ENCODE results near the gene FGF19.
"Not testable (repeated sequence)": the region's sequence is repeated elsewhere in the genome, so short reads cannot be mapped to it uniquely, and the experiment has no call there.

The FGF19 gene

DNA sequence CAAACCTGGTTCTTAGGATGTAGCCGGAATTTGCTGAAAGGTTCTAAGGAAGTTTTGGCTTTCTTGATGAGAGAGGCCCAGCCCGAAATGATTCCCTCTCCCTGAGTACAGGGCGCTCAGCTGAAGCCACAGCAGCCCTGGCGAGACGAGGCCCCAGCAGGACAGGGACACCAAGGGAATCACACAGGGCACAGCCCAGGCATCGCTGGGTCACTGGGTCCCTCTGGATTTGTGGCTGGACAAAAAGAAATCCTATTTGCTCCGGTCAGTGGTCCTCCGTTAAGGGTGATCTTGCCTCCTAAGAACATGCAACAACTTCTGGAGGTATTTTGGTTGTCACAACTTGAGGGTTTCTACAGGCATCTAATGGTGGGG, 6.4 kb downstream of the FGF19 start:
- in situ Hi-C loops (cut with HindIII; ENCODE audit: low sequenced_read_pairs) = no loop called here

DNA sequence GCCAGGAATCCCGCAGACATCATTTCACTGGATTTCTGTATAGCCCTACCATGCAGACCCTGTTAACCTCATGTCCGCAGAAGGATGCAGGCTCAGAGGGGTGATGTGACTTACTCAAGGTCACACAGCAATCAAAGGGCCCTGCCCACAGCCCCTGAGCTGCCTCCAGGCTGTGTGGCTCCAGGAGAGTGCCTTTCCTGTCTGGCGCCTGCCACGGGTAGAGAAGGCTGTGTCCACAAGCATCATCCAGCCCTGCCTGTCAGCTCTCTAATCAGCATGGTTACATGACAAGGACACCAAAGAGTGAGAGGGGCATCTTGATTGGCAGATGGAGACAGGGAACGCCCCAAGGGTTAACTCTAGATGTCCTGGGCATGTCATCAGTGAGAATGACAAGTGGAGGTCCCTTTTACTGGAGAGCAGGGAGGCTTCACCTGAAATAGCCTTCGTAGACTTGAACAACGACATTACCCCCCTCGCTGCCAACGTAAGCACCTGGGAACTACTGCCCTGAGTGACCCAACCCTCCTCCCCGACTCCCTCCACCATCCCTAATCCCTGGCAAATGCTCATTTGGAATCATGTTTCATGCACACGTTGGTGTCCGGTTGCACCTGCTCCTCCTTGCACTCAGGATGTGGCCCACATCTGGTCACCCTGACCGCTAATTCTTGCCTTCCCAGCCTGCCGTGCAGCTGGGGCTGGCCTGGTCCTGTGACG, 6.9 kb downstream of the FGF19 start:
- in situ Hi-C loops (cut with HindIII; ENCODE audit: low sequenced_read_pairs) = no loop called here

DNA sequence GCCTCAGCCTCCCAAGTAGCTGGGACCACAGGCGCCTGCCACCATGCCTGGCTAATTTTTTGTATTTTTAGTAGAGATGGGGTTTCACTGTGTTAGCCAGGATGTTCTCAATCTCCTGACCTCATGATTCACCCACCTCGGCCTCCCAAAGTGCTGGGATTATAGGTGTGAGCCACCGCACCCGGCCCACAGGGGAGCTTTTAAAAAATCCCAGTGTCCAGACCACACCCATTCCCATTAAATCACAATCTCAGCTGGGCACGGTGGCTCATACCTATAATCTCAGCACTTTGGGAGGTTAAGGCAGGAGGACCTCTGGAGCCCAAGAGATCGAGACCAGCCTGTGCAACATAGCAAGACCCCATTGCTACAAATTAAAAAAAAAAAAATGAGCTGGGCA, 7.8 kb downstream of the FGF19 start:
- in situ Hi-C loops (cut with HindIII; ENCODE audit: low sequenced_read_pairs) = not testable (repeated sequence)

DNA sequence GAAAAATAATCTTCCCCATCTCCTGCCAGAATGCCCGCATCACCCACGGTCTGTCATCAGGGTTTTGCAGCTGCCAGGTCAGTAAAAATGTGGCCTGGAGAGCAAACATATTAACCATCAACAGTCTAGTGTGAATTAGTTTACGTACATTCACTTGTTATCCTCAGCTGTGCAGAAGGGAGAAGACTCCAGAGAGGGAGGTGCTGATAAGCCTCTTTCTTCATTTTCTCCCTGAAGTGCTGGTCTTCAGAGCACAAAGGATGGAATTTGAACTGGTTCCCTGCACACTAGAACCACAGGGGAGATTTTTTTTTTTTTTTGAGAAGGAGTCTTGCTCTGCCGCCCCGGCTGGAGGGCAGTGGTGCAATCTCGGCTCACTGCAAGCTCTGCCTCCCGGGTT, 8.2 kb downstream of the FGF19 start:
- in situ Hi-C loops (cut with HindIII; ENCODE audit: low sequenced_read_pairs) = no loop called here

DNA sequence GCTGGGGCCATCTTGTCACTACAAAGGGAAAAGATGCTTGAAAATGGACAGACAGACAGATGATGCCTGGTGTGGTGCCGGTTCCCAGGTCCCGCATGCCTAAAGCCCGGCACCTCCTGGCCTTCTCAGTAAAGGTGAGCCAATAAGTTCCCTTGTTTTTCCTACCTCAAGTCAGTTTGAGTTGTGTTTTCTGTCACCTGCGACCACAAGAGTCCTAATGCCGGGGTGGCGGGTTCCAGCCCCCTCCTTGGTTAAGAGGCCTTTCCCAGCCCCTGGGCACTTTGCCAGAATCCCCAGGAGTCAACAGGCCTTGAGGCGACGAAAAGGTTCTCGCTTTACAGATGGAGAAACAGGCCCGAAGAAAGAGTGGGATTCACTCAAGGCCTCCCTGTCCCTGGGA, 9.0 kb downstream of the FGF19 start:
- in situ Hi-C loops (cut with HindIII; ENCODE audit: low sequenced_read_pairs) = no loop called here

DNA sequence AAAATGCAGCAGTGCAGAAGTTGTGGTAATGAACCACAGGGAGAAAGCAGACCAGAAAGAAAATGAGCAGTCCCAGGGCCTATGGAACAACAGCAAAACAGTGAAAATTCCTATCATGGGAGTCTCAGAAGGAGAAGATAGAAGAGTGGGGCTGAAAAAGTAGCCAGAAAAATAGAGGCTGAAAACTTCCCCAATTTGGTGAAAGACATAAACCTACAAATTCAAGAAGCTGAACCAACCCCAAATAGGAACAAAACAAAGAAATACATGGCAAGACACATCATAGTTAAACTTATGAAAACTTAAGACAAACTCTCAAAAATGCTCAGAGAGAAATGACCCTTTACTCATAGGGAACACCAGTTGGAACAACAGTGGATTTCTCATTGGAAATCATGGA, 11.4 kb downstream of the FGF19 start:
- in situ Hi-C loops (cut with HindIII; ENCODE audit: low sequenced_read_pairs) = no loop called here

DNA sequence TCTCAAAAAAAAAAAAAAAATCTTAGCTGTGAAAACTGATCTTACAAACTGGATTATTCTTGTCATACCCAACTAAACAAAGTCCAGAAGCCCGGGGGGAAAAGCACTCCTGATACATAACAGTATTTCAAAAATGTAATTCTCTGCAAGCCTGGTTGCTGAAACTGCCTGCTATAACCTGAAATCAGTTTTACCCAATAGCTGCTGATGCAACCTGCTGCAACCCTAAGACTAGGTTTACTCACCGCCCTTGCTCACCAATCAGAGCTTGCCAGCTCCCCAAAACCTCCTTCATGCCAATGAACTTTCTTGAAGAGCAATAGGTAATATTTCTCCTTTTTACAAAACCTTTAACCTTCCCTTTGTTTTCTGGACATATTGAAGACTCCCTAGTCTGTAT, 12.4 kb downstream of the FGF19 start:
- in situ Hi-C loops (cut with HindIII; ENCODE audit: low sequenced_read_pairs) = no loop called here

DNA sequence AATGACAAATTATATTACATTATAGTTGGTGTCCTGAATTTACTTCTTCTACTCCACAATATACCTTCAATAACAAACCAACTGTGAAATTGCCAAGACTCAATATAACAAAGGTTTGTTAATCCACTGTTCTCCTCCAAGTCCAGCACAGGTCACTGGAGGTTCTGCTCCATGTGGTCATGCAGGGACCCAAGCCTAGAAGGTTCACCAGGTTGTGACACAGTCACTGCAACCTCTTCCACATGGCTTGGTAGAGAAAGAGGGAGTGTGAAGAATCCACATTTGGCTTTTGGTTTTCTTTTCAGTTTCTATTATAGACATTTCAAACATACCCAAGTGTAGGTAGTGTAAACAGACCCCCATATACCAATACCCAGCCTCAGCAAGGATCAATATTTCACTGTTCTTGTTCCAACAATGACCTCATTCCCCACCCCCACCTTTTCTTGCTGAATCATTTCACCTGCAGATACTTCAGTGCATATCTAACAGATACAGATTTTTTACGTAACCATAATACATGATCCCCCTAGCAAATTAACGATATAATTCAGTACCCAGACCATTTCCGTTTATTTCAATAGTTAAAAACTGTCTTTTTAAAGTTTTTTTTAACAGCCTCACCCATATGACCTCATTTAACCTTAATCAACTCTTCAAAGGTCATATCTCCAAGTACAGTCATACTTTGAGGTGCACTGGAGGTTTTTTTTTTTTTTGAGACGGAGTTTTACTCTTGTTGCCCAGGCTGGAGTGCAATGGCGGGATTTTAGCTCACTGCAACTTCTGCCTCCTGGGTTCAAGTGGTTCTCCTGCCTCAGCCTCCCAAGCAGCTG, 14.1 kb downstream of the FGF19 start:
- in situ Hi-C loops (cut with HindIII; ENCODE audit: low sequenced_read_pairs) = no loop called here

DNA sequence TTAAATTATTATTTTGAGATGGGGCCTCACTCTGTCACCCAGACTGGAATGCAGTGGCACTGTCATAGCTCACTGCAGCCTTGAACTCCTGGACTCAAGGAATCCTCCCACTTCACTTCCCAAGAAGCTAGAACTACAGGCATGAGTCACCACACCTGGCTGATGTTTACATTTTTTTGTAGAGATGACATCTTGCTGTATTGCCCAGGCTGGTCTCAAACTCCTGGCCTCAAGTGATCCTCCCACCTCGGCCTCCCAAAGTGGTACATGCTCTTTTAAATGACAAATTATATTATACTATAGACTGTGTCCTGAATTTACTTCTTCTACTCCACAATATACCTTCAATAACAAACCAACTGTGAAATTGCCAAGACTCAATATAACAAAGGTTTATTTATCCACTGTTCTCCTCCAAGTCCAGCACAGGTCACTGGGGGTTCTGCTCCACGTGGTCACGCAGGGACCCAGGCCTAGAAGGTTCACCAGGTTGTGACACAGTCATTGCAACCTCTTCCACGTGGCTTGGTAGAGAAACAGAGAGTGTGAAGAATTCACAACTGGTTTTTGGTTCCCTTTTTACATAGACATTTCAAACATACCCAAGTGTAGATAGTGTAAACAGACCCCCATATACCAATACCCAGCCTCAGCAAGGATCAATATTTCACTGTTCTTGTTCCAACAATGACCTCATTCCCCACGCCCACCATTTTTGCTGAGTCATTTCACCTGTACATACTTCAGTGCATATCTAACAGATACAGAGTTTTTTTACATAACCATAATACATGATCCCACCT, 15.7 kb downstream of the FGF19 start:
- in situ Hi-C loops (cut with HindIII; ENCODE audit: low sequenced_read_pairs) = not testable (repeated sequence)

DNA sequence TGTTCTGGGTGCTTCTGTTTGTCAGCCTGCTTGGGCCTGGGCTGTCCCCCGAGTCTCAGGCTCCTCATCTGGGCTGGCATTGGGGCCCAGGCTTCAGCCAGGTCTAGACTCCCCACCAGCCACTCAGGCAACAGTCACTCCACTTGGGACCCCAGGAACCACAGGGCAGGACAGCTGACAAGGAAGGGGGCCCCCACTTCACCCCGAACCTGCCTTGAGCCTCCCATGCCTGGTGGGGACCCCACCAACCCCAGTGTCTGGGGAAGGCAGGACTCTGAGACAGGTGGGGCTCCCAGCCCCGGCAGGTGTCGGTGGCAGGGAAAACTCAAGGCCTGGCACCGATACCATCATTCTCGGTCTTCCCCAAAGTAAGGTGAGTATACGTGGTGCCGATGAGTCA, 17.0 kb downstream of the FGF19 start:
- in situ Hi-C loops (cut with HindIII; ENCODE audit: low sequenced_read_pairs) = no loop called here

DNA sequence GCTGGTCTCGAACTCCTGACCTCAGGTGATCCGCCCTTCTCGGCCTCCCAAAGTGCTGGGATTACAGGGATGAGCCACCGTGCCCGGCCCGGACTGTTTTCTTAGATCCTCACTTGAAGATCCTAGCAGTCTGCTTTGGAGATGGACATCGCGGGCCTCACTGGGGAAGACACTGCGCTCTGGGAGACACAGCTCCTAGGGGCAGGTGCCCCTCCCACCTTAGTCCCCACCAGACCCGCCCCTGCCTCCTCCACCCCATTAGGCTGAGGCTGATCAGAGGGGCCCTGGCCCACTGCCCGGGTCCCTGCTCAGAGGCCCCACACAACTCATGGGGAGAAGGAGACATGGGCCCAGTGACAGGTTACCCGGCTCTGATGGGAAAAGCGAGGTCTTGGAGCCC, 17.4 kb downstream of the FGF19 start:
- in situ Hi-C loops (cut with HindIII; ENCODE audit: low sequenced_read_pairs) = no loop called here

DNA sequence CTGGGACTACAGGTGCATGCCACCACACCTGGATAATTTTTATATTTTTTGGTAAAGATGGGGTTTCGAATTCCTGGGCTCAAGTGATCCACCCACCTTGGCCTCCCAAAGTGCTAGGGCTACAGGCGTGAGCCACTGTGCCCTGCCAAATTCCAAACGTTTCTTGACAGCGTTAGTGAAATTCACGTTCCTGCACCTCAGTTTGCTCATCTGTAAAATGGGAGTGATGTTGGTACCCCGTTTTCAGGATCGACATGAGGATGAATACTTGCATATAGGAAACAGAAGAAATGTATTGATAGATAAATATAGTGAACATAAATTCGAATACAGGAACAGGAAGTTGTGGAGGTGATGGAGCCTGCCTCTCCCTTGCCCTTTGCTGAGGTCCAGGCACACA, 18.5 kb downstream of the FGF19 start:
- in situ Hi-C loops (cut with HindIII; ENCODE audit: low sequenced_read_pairs) = no loop called here

DNA sequence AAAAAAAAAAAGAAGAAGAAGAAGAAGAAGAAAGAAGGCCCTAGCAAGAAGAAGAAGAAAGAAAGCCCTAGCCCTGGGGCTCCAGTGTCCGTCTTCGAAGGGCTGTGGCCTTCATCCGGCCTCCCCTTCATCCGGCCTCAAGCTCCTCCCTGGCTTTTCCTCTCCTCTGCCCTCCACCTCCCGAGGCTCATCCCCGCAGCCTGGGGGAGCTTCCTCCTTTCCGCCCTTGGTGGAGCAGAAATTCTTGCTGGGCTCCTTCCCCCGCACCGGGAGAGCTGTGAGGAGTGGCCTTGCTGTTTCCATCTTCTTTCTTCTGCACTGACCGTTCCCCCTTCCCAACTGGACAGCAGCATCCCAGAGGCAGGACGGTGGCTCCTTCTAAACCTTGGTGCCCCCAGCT, 19.2 kb downstream of the FGF19 start:
- in situ Hi-C loops (cut with HindIII; ENCODE audit: low sequenced_read_pairs) = no loop called here

DNA sequence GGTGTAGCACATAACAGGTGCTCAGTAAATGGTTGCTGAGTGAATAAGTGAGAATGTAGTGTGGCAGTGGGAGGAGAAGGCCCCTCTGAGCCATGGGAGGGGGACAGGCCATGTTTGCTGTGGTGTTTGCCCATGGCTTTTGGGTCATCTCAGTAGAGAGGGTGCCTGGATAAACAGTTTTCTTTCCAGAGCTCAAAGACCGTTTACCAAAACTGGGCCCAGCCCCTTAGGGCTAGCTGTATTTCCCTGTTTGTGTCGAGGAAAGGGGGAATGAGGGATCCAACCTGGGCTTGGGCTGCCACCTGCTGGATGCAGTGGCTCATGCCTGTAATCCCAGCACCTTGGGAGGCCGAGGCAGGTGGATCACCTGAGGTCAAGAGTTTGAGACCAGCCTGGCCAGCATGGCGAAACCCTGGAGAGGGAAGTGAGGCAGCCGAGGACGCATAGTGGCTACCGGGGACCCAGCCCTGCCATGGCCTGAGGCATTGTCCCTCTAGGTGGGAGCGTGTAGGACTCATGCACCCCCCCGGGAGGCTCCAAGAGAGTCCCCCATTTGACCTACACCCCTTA, 20.0 kb downstream of the FGF19 start:
- in situ Hi-C loops (cut with HindIII; ENCODE audit: low sequenced_read_pairs) = no loop called here

DNA sequence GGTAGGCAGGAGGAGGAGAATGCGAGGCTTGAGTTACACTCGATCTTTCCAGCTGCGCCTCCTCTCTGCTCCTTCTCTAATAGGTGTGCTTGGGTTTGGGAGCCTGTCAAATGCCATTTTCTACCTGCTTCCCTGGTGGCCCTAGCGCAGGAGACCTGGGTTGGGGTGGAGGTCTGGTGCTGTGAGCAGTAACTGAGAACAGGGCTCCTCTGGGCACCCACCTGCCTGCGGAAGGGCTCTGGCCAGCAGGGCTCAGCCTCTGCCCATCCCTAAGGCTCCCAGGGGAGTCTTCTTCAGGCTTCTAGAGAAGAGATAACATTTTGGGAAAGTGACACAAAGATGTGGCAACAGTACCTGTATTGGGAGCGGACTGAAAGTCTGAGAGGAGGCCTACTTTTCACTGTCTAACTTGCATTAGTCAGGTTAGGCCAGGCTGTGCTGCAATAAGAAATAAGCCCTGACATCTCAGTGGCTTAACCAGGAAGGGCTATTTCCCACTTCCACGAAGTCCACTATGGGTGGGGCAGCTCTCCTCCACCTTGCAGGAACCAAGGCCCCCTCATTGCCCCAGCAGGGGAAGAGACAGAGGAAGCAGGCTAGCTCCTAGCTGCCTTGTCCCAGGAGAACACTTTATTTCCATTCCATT, 21.0 kb downstream of the FGF19 start:
- in situ Hi-C loops (cut with HindIII; ENCODE audit: low sequenced_read_pairs) = no loop called here

DNA sequence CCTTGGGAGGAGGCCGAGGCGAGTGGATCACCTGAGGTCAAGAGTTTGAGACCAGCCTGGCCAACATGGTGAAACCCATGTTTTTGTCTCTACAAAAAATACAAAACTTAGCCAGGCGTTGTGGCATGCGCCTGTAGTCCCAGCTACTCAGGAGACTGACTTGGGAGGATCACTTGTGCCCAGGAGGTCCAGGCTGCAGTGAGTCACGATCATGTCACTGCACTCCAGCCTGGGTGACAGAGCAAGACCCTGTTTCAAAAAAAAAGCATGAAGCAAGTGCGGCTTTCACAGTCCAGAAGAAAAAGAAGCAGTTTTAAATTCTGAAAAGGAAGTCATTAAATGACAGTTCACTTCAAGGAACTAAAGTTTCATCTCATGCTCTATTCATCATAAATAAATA, 21.6 kb downstream of the FGF19 start:
- in situ Hi-C loops (cut with HindIII; ENCODE audit: low sequenced_read_pairs) = no loop called here

DNA sequence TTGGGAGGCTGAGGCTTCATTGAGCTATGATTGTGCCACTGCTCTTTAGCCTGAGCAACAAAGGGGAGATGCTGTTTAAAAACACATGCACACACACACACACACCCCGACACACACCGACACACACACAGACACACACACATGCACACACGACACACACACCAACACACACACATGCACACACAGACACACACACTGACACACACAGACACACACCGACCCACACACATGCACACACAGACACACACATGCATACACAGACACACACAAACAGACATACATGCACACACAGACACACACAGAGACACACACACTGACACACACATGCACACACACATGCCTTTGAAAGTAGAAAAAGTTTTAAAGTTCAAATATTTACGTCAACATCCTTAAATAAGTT, 23.1 kb downstream of the FGF19 start:
- in situ Hi-C loops (cut with HindIII; ENCODE audit: low sequenced_read_pairs) = no loop called here

DNA sequence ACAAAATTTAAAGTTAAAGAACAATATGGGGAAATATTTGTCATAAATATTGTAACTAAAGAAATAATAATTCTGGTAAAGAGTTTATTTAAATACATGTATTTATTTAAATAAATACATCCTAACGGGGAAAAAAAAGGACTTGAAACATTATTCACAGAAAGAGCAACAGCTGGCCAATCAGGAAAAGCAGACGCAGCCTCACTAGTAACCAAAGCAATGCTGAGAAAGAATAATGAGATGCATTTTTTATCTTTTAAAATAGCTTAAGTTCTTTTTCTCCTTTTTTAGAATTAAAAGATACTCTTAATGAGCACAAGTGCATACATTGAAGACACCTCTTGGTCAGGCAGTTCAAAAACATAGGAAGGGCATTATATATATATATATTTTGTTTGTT, 26.1 kb downstream of the FGF19 start:
- in situ Hi-C loops (cut with HindIII; ENCODE audit: low sequenced_read_pairs) = no loop called here

DNA sequence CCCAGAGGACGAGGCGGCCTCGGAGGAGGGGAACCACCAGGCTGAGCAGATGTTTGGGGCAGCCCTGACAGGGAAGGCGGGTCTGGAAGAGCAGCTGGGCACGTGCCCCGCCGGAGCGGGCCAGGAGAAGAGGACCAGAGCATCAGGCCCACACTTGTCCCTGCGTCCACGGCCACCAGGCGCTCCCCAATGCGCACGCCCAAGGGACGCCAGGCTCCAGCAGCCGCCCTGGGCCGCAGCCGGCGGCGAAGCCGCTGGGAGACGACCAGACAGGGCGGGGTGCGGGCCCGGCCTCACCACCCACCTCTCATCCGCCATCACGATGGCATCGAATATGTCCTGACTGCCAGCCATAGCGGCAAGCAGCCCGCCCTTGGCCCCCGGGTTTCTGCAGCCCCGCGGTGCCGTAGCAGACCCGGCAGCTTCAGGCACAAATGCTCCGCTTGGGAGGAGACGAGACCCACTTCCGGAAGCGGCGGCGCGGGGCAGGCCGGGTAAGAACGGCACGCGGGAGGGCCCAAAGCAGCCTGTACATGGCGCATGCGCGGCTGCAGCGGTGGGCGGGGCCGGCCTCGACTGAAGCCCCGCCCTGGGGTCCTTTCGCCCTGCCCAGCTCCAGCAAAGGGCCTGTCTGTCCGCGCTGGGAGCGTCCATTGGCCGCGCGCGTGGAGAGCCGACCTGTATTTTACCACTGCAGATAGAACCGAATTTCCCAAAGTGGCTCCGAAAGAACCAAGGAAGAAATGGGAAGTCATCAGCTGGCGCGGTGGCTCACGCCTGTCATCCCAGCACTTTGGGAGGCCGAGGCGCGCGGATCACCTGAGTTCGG, 28.7 kb downstream of the FGF19 start, which contains the start of gene LTO1:
Gene LTO1 (minus strand): TSS at position 468 of the 829 bp plus-strand sequence. CDS start 114 bp downstream, at position 354.
- in situ Hi-C loops (cut with HindIII; ENCODE audit: low sequenced_read_pairs) = loop anchor here (25.0 kb wide), 2 partner anchors 263 to 438 kb away; no protein-coding TSS in a partner anchor
